Melanocyte of skin (primary cell): ENCODE measurements around the gene RNF149. TPM values are rescaled to one million over a fixed set of nuclear protein-coding genes. Genes with fewer than 3 reads are reported as not detected.

ENCODE experiments used
- small RNA-seq, 2 donors: library from RNA; depleted of rRNA; stranded (forward); fragments of <200 nt; gene quantifications; one replicate each; pipeline ENCODE3, GENCODE V24; 2012
- total RNA-seq, 2 donors: library from RNA; depleted of rRNA; stranded (reverse); fragments of >200 nt; gene quantifications; 2 replicates each; pipeline ENCODE4 v1.2.3, GENCODE V29; 2012

The RNF149 gene, protein sequence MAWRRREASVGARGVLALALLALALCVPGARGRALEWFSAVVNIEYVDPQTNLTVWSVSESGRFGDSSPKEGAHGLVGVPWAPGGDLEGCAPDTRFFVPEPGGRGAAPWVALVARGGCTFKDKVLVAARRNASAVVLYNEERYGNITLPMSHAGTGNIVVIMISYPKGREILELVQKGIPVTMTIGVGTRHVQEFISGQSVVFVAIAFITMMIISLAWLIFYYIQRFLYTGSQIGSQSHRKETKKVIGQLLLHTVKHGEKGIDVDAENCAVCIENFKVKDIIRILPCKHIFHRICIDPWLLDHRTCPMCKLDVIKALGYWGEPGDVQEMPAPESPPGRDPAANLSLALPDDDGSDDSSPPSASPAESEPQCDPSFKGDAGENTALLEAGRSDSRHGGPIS
- 10 to 100 TPM; 36.8 to 49.0 TPM for total RNA-seq

DNA sequence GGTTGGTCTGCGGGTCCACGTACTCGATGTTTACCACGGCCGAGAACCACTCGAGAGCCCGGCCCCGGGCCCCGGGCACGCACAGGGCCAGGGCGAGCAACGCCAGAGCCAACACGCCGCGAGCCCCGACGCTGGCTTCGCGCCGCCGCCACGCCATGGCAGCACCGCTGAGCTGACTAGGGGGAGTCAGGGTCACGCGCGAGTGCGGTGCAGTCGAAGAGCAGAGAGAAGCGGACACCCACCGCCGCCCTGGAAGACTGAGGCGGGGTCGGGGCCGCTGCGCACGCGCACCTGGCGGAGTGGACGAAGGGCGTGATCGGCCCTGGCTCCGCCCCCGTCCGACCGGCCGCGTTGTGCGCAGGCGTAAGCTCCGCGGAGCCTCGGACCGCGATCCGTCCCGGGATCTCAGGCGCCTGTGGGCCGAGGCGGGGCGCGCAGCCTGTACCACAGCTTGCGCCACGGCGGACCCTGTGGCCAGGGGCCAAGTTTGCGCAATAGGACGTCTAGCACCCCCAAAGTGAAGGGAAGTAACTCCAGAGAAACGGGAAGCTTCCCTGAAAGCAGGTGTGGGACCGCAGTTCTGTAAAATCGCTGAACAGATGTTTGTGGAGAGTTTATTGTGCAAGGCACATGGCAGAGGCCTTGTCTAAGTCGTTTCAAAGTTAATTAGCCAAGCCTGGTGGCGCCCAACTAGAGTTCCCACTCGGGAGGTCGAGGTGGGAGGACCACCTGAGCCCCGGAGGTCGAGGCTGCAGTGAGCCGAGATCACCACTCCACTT is at the start of gene RNF149:
TSS of gene RNF149 (minus strand) at position 270 of the 779 bp plus-strand sequence. CDS start at position 157, 113 bp downstream.

DNA sequence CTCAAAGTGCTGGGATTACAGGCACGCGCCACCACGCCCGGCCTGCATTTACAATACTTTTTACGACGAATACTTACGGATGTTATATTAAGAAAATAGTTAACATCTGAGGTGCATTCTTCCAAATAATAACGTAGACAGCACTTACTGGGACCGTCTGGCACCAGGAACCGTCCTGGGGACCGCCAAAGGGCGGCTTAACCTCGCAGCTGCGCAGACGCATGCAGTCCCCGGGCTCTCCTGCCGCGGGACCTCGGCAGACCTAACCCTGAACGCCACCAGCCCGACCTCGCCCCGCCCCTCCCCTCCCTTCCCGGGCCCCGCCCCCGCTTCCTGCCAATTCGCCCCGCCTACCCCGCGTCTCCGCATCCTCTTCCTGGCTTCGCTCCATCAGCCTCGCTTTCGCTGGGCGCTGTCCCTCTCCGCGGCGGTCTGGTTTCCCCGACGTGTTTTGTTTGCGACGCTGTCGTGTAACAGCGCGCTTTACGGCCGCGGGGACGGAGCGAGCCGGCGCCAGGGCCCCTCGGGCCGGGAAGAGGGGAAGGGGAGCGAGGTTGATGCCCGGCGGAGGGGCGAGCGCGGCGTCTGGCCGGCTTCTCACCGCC is 56.0 kb downstream of the RNF149 start, which contains the start of gene CNOT11:
TSS of gene CNOT11 (plus strand) at position 479 of the 605 bp plus-strand sequence. CDS start at position 558, 79 bp downstream.

Small RNA genes within 50 kb of the gene (small RNA-seq; reads per million reads assigned to genes)
- gene MIR5696 (0.12 to 0.47 reads per million in 2 donors), gene SNORD89 (24.2 to 30.1 reads per million in 2 donors)

Other genes with a start within 250 kb of the RNF149 start
- gene TBC1D8, start 157.3 kb downstream of the RNF149 start, total RNA-seq: 1 to 10 TPM; 8.6 to 9.3 TPM
- 10 to 100 TPM; 48.9 to 60.9 TPM for gene CNOT11, start 55.8 kb downstream of the RNF149 start, total RNA-seq
- gene CREG2, start 78.8 kb upstream of the RNF149 start, total RNA-seq: under 1 TPM; under 0.01 to 0.34 TPM
- not detected for gene RFX8, start 166.4 kb upstream of the RNF149 start, total RNA-seq